Ishikawa (cell line): ENCODE results near the gene UBN1.

Source experiments
- CEBPB ChIP-seq: IDR thresholded peaks from 2 replicates; pipeline ENCODE4 v1.6.1; 2012
- CREB1 ChIP-seq: IDR thresholded peaks from 2 replicates; pipeline ENCODE4 v1.6.1; 2012; ENCODE audit warnings: low read depth
- EGR1 ChIP-seq: IDR thresholded peaks from 2 replicates; pipeline ENCODE4 v1.6.1; 2012
- EP300 ChIP-seq: IDR thresholded peaks from 2 replicates; pipeline ENCODE4 v1.6.1; 2012; ENCODE audit warnings: borderline replicate concordance
- FOXM1 ChIP-seq: IDR thresholded peaks from 2 replicates; pipeline ENCODE4 v1.6.1; 2012; ENCODE audit warnings: low read depth, borderline replicate concordance
- MAX ChIP-seq: IDR thresholded peaks from 2 replicates; pipeline ENCODE4 v1.6.1; 2012
- NFIC ChIP-seq: IDR thresholded peaks from 2 replicates; pipeline ENCODE4 v1.6.1; 2012
- RAD21 ChIP-seq: IDR thresholded peaks from 2 replicates; pipeline ENCODE4 v1.6.1; 2012; ENCODE audit warnings: low read depth
- REST ChIP-seq: IDR thresholded peaks from 2 replicates; pipeline ENCODE4 v1.6.1; 2012; ENCODE audit warnings: low read depth, mild to moderate bottlenecking
- TAF1 ChIP-seq: IDR thresholded peaks from 2 replicates; pipeline ENCODE4 v1.6.1; 2012; ENCODE audit warnings: low read depth, mild to moderate bottlenecking
- TCF12 ChIP-seq: IDR thresholded peaks from 2 replicates; pipeline ENCODE4 v1.6.1; 2012; ENCODE audit warnings: low read depth
- TEAD4 ChIP-seq: IDR thresholded peaks from 2 replicates; pipeline ENCODE4 v1.6.1; 2012
- USF1 ChIP-seq: IDR thresholded peaks from 2 replicates; pipeline ENCODE4 v1.6.1; 2012
- YY1 ChIP-seq: IDR thresholded peaks from 2 replicates; pipeline ENCODE4 v1.6.1; 2012; ENCODE audit warnings: low read depth
- ZBTB7A ChIP-seq: IDR thresholded peaks from 2 replicates; pipeline ENCODE4 v1.6.1; 2012; ENCODE audit warnings: low read depth

The UBN1 gene

GRCh38 chr16:4803401-4803844 lies 43.9 kb upstream of the UBN1 start:
- no peak for TF ChIP-seq EGR1
- no peak for TF ChIP-seq MAX
- no peak for TF ChIP-seq USF1

- TF ChIP-seq FOXM1 (no peak), EGR1 (no peak), EP300 (no peak), RAD21 (no peak), YY1 (no peak), TCF12 (no peak)
Measured at GRCh38 chr16:4803898-4804762, 43.2 kb upstream of the UBN1 start.

GRCh38 chr16:4805231-4805630 lies 42.0 kb upstream of the UBN1 start:
- TF ChIP-seq CREB1 = no peak
- TF ChIP-seq TEAD4 = no peak
- no peak for TF ChIP-seq NFIC
- TF ChIP-seq USF1 = no peak
- TF ChIP-seq RAD21 = no peak
- TF ChIP-seq CEBPB = no peak
- TF ChIP-seq REST = no peak

- TF ChIP-seq ZBTB7A (no peak), TAF1 (no peak), RAD21 (no peak), CREB1 (no peak), EP300 (no peak), FOXM1 (no peak), YY1 (no peak), TCF12 (no peak), USF1 (no peak), TEAD4 (no peak)
Measured at GRCh38 chr16:4806280-4806679, 41.0 kb upstream of the UBN1 start.

GRCh38 chr16:4811242-4811641 lies 36.0 kb upstream of the UBN1 start:
- no peak for TF ChIP-seq NFIC
- TF ChIP-seq CREB1 = no peak

- TF ChIP-seq REST = no peak
- no peak for TF ChIP-seq MAX
- no peak for TF ChIP-seq FOXM1
- no peak for TF ChIP-seq EGR1
- TF ChIP-seq TCF12 = no peak
- no peak for TF ChIP-seq ZBTB7A
- TF ChIP-seq TAF1 = no peak
- TF ChIP-seq TEAD4 = no peak
- TF ChIP-seq RAD21 = no peak
- TF ChIP-seq CREB1 = no peak
- TF ChIP-seq CEBPB = no peak
- no peak for TF ChIP-seq USF1
- TF ChIP-seq NFIC = no peak
- TF ChIP-seq YY1 = no peak
- no peak for TF ChIP-seq EP300
Measured at GRCh38 chr16:4811773-4812172, 35.5 kb upstream of the UBN1 start.
